HepG2 (cell line): ENCODE results near the gene UTS2R. TPM values are rescaled to one million over a fixed set of nuclear protein-coding genes. Genes with fewer than 3 reads are reported as not detected.

Experiments
- ATAC-seq: fragments of 200-7000 bp; cut with Tn5 transposase; 3 replicates; pipeline ENCODE4 v1.9.1; 2020; ENCODE audit warnings: mild to moderate bottlenecking, moderate library complexity
- BruUV-seq: library from RNA; stranded (reverse); fragments of 400-500 nt; replicated peaks from 2 replicates; lab custom pipeline; 2021; lab: Mats Ljungman, UMichigan
- CTCF ChIA-PET: fragments of 300-600 bp; formaldehyde crosslinking; extraction: SDS; loops from one replicate; lab custom pipeline; 2021; ENCODE audit warnings: low total read pairs, inconsistent platforms, low intra/inter-chr PET ratio; lab: Yijun Ruan, JAX
- POLR2A ChIA-PET: fragments of 350-600 bp; sonication (Branson Sonifier 250); formaldehyde crosslinking; loops from one replicate; lab custom pipeline; 2020; ENCODE audit warnings: antibody characterized with exemption, inconsistent platforms; lab: Yijun Ruan, JAX
- DNase-seq: peaks from one replicate; pipeline ENCODE4 v3.0.0-alpha.2; 2015; ENCODE audit warnings: low spot score
- FAIRE-seq: peaks from 3 replicates; lab custom pipeline; 2011; peaks lifted over from hg19 to GRCh38; lab: Jason Lieb, UNC
- H2AFZ ChIP-seq: one replicate; pipeline ENCODE4 v1.6.1; 2011; ENCODE audit warnings: low read length, inconsistent platforms
- H3K27ac ChIP-seq: fragments of 300-600 bp; 3 replicates; pipeline ENCODE4 v1.8.0; 2011; ENCODE audit warnings: mixed run types, mild to moderate bottlenecking, mixed read lengths, low read length, inconsistent platforms; ENCODE audit not compliant: insufficient read depth; ENCODE audit errors: extremely low read length
- H3K27me3 ChIP-seq, 2 experiments: fragments of 200-600 bp in 1 of 2; 2 replicates in 1 of 2; 3 replicates in 1 of 2; pipeline versions ENCODE4 v1.6.0 to v1.8.0; 2011; ENCODE audit warnings: low read length in 2 of 2, mild to moderate bottlenecking in 2 of 2, moderate library complexity in 2 of 2, inconsistent platforms in 1 of 2; ENCODE audit not compliant: insufficient read depth in 2 of 2, control insufficient read depth in 1 of 2
- H3K36me3 ChIP-seq, 2 experiments: fragments of 200-600 bp in 1 of 2; replicated peaks in 1 of 2; 2 replicates in 1 of 2; 3 replicates in 1 of 2; pipeline versions ENCODE4 v1.5.1 to v1.8.0; 2011; ENCODE audit warnings: low read length in 2 of 2, inconsistent platforms in 1 of 2; ENCODE audit not compliant: insufficient read depth in 2 of 2, control insufficient read depth in 1 of 2
- H3K4me1 ChIP-seq: 2 replicates; pipeline ENCODE4 v1.5.1; 2012; ENCODE audit warnings: low read length, inconsistent platforms; ENCODE audit not compliant: insufficient read depth
- H3K4me2 ChIP-seq: 2 replicates; pipeline ENCODE4 v1.6.0; 2011; ENCODE audit warnings: low read depth, low read length, inconsistent platforms
- H3K4me3 ChIP-seq, 3 experiments: fragments of 200-600 bp in 1 of 3; sonication (generic), shearing (Covaris generic) in 1 of 3; replicated peaks in 1 of 3; 2 replicates each; pipeline ENCODE4 v1.5.1; 2011 to 2016; ENCODE audit warnings: low read length in 3 of 3, inconsistent platforms in 2 of 3, low read depth in 2 of 3, mild to moderate bottlenecking in 2 of 3, control low read depth in 1 of 3, mixed read lengths in 1 of 3; ENCODE audit not compliant: insufficient read depth in 1 of 3
- H3K79me2 ChIP-seq: one replicate; pipeline ENCODE4 v1.6.1; 2011; ENCODE audit warnings: low read length, inconsistent platforms; ENCODE audit not compliant: insufficient read depth
- H3K9ac ChIP-seq: 2 replicates; pipeline ENCODE4 v1.6.0; 2011; ENCODE audit warnings: mild to moderate bottlenecking, low read depth, low read length, inconsistent platforms; ENCODE audit not compliant: insufficient read depth
- H3K9me3 ChIP-seq: 2 replicates; pipeline ENCODE4 v1.5.1; 2012; ENCODE audit warnings: mild to moderate bottlenecking, low read length
- H4K20me1 ChIP-seq: 2 replicates; pipeline ENCODE4 v1.6.0; 2011; ENCODE audit warnings: inconsistent platforms, mild to moderate bottlenecking, low read length, moderate library complexity; ENCODE audit not compliant: insufficient read depth
- ATAD3A ChIP-seq: sonication (generic); formaldehyde crosslinking; IDR thresholded peaks from 2 replicates; pipeline ENCODE4 v1.4.0; 2020; ENCODE audit warnings: missing genetic modification reagents
- MBD4 ChIP-seq: IDR thresholded peaks from 2 replicates; pipeline ENCODE4 v1.6.1; 2012; ENCODE audit warnings: low read length, inconsistent platforms, borderline replicate concordance
- MXI1 ChIP-seq: IDR thresholded peaks from 3 replicates; pipeline ENCODE4 v1.6.1; 2012; ENCODE audit warnings: low read depth, low read length, inconsistent platforms, borderline replicate concordance
- POLR2G ChIP-seq: fragments of 200-400 bp; formaldehyde crosslinking; IDR thresholded peaks from 2 replicates; pipeline ENCODE4 v1.6.1; 2018; ENCODE audit warnings: mild to moderate bottlenecking, low read depth, low read length, moderate library complexity
- RFX1 ChIP-seq: fragments of 450-650 bp; IDR thresholded peaks from 2 replicates; pipeline ENCODE4 v1.6.1; 2017
- ZFX ChIP-seq: sonication (generic); formaldehyde crosslinking; IDR thresholded peaks from 2 replicates; pipeline ENCODE4 v1.4.0; 2020; ENCODE audit warnings: mild to moderate bottlenecking, low read depth, missing genetic modification reagents, moderate library complexity
- ZNF562 ChIP-seq: sonication (generic); formaldehyde crosslinking; IDR thresholded peaks from 2 replicates; pipeline ENCODE4 v1.8.0; 2022; ENCODE audit warnings: missing genetic modification reagents, borderline replicate concordance
- ZNF775 ChIP-seq: sonication (generic); formaldehyde crosslinking; IDR thresholded peaks from 2 replicates; pipeline ENCODE4 v1.4.0; 2020; ENCODE audit warnings: missing genetic modification reagents, mild to moderate bottlenecking, moderate library complexity, borderline replicate concordance
- ZNF883 ChIP-seq: sonication (generic); formaldehyde crosslinking; IDR thresholded peaks from 2 replicates; pipeline ENCODE4 v1.5.1; 2020; ENCODE audit warnings: mild to moderate bottlenecking, missing genetic modification reagents; ENCODE audit errors: not compliant biosample characterization
- WGBS: methylation state at CpG from one replicate; pipeline ENCODE4 v1.1.6; 2017; ENCODE audit warnings: low lambda C conversion rate; 5-methylcytosine and 5-hydroxymethylcytosine counted together
- in situ Hi-C: cut with HindIII; loops from 2 replicates; pipeline ENCODE4 v1.10.0; 2017; ENCODE audit warnings: low pct_unique_long_range_greater_than_20kb; ENCODE audit not compliant: extremely low pct_ligation_motif_present
- intact Hi-C: fragments of 100-400 bp; cut with micrococcal nuclease; formaldehyde crosslinking; loops from one replicate; pipeline ENCODE4 v1.10.0; 2022; ENCODE audit not compliant: unreplicated experiment
- polyA plus RNA-seq, 8 experiments: library from polyadenylated mRNA; depleted of rRNA in 3 of 8; stranded (reverse) in 7 of 8; unstranded in 1 of 8; fragments of >200 nt; fragmentation: Illumina TruSeq in 4 of 8; extraction: Trizol in 4 of 8; gene quantifications; 2 replicates each; pipeline versions ENCODE4 v1.2.1 to v1.2.3, GENCODE V29; 2011 to 2016; ENCODE audit warnings: low read depth in 4 of 8, missing spikeins in 1 of 8, mixed read lengths in 1 of 8; ENCODE audit not compliant: insufficient read depth in 1 of 8
- total RNA-seq, 5 experiments: library from RNA; depleted of rRNA; stranded (reverse); fragments of >200 nt; fragmentation: Illumina TruSeq; extraction: Trizol; gene quantifications; 2 replicates each; pipeline ENCODE4 v1.2.3, GENCODE V29; 2016; ENCODE audit warnings: low read depth in 1 of 5
- TF ChIP-seq, protein P1 (sequence below): sonication (generic); formaldehyde crosslinking; IDR thresholded peaks from 2 replicates; pipeline ENCODE4 v1.8.0; 2022; ENCODE audit warnings: mild to moderate bottlenecking, missing genetic modification reagents, borderline replicate concordance
- TF ChIP-seq, protein P2 (sequence below): sonication (generic); formaldehyde crosslinking; IDR thresholded peaks from 2 replicates; pipeline ENCODE4 v1.5.0; 2020; ENCODE audit warnings: mild to moderate bottlenecking, missing genetic modification reagents, borderline replicate concordance

The UTS2R gene
- total and polyA plus RNA-seq, 2 of the 13 experiments (the other 11 are each of a cell fraction or from before 2014, with no cell fraction given), result 0.13 to 0.15 TPM

DNA sequence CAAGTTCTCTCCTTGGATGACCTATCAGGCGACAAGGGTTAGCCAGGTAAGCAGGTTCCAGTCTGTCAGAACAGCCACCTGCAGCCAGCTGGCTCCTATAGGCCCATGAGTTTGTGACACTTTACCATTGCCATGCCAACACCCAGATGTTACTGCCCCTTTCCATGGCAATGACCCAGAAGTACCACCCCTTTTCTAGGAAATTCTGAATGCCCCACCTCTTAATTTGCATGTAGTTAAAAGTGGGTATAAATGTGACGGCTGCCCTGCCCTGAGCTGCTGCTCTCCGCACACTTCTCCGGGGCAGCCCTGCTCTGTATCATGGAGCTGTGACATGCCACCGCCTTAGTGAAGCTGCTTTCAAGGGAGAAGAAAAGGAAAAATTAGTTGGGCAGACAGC, 28.0 kb upstream of the UTS2R start (continued):
- TF ChIP-seq RFX1, result peak; percentile 66; the same call in 1 of the 2 replicates
- peak; percentile 51; the same call in 1 of the 3 replicates for TF ChIP-seq MXI1
- TF ChIP-seq MBD4, result no peak
- no peak for TF ChIP-seq ZNF775 (CRISPR knock-in tag)
- TF ChIP-seq, protein P1, sequence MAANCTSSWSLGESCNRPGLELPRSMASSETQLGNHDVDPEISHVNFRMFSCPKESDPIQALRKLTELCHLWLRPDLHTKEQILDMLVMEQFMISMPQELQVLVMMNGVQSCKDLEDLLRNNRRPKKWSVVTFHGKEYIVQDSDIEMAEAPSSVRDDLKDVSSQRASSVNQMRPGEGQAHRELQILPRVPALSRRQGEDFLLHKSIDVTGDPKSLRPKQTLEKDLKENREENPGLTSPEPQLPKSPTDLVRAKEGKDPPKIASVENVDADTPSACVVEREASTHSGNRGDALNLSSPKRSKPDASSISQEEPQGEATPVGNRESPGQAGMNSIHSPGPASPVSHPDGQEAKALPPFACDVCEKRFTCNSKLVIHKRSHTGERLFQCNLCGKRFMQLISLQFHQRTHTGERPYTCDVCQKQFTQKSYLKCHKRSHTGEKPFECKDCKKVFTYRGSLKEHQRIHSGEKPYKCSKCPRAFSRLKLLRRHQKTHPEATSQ, result no peak
- peak; percentile 45 for TF ChIP-seq POLR2G
- TF ChIP-seq ATAD3A (CRISPR knock-in tag), result no peak
- no peak for TF ChIP-seq ZNF562 (CRISPR knock-in tag)

DNA sequence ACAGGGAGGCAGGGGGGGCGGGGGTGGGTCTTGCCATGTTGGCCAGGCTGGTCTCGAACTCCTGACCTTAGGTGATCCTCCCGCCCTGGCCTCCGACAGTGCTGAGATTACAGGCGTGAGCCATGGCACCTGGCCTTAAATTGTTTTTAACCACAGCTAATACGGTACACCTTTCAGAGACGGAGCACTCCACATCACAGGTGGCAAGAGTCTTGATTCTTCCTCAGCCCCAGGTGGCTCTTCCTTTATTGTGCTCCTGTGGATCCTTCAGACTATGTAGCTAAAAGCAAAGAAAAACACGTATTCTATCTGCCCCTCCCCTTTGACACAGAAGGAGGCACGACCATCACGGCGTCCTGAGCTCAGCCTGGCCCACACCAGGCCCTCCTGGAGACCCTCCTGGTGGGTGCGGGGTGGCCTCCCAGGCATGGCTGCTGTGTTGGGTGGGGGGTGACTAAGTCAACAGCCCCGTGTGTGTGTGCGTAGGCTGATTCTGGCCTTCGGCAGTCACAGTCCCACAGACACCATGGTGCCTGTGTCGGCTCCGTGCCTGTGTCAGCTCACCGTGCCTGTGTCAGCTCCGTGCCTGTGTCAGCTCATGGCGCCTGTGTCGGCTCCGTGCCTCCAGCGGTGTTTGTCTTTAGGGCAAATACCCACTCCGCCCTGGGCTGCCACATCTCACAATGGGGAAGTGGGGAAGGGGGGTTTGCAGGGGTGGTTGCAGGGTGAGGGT, 27.2 kb upstream of the UTS2R start:
- Histone ChIP-seq H3K9me3 (no peaks in the 10 kb centered on the region), H3K27ac (peak overlapping the region; percentile 83), H2AFZ (no peak overlapping the region), H4K20me1 (no peaks in the 10 kb centered on the region), H3K27me3 (no peaks in the 10 kb centered on the region), H3K4me3 (peak overlapping the region; percentile 13 to 59 (median 52); a peak in 4 of 6 replicates), H3K4me2 (peak overlapping the region; percentile 75), H3K4me1 (peaks cover 77% of the 10 kb centered on the region), H3K79me2 (peaks cover 17% of the 10 kb centered on the region), H3K9ac (peak overlapping the region; percentile 66), H3K36me3 (no peaks in the 10 kb centered on the region)
- FAIRE-seq, result no peak
- BruUV-seq, result no TSS peak
- intact Hi-C loops (no loop called here), in situ Hi-C loops (no loop called here)
- POLR2A ChIA-PET, result interaction anchor here (0.7 to 12.3 kb wide), 12 partner anchors 8 to 175 kb away, joined by 3 to 227 read pairs (median 10); partner anchors contain the start of genes CD7 and SECTM1
- CTCF ChIA-PET, result no interaction called here
- no peak; the same call in 2 of the 3 replicates for ATAC-seq
- no peak for DNase-seq
- 79% methylated on average over 23 of the region's 24 CpGs for WGBS
- TF ChIP-seq ZNF883 (CRISPR knock-in tag) (peak; percentile 71), ZFX (CRISPR knock-in tag) (peak; percentile 26)
- TF ChIP-seq, protein P2, sequence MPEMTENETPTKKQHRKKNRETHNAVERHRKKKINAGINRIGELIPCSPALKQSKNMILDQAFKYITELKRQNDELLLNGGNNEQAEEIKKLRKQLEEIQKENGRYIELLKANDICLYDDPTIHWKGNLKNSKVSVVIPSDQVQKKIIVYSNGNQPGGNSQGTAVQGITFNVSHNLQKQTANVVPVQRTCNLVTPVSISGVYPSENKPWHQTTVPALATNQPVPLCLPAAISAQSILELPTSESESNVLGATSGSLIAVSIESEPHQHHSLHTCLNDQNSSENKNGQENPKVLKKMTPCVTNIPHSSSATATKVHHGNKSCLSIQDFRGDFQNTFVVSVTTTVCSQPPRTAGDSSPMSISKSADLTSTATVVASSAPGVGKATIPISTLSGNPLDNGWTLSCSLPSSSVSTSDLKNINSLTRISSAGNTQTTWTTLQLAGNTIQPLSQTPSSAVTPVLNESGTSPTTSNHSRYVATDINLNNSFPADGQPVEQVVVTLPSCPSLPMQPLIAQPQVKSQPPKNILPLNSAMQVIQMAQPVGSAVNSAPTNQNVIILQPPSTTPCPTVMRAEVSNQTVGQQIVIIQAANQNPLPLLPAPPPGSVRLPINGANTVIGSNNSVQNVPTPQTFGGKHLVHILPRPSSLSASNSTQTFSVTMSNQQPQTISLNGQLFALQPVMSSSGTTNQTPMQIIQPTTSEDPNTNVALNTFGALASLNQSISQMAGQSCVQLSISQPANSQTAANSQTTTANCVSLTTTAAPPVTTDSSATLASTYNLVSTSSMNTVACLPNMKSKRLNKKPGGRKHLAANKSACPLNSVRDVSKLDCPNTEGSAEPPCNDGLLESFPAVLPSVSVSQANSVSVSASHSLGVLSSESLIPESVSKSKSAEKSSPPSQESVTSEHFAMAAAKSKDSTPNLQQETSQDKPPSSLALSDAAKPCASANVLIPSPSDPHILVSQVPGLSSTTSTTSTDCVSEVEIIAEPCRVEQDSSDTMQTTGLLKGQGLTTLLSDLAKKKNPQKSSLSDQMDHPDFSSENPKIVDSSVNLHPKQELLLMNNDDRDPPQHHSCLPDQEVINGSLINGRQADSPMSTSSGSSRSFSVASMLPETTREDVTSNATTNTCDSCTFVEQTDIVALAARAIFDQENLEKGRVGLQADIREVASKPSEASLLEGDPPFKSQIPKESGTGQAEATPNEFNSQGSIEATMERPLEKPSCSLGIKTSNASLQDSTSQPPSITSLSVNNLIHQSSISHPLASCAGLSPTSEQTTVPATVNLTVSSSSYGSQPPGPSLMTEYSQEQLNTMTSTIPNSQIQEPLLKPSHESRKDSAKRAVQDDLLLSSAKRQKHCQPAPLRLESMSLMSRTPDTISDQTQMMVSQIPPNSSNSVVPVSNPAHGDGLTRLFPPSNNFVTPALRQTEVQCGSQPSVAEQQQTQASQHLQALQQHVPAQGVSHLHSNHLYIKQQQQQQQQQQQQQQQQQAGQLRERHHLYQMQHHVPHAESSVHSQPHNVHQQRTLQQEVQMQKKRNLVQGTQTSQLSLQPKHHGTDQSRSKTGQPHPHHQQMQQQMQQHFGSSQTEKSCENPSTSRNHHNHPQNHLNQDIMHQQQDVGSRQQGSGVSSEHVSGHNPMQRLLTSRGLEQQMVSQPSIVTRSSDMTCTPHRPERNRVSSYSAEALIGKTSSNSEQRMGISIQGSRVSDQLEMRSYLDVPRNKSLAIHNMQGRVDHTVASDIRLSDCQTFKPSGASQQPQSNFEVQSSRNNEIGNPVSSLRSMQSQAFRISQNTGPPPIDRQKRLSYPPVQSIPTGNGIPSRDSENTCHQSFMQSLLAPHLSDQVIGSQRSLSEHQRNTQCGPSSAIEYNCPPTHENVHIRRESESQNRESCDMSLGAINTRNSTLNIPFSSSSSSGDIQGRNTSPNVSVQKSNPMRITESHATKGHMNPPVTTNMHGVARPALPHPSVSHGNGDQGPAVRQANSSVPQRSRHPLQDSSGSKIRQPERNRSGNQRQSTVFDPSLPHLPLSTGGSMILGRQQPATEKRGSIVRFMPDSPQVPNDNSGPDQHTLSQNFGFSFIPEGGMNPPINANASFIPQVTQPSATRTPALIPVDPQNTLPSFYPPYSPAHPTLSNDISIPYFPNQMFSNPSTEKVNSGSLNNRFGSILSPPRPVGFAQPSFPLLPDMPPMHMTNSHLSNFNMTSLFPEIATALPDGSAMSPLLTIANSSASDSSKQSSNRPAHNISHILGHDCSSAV (CRISPR knock-in tag), result no peak
